GM18909 (cell line): Measurements from ENCODE around the gene KCNIP1.

Source experiments
- ATAC-seq: cut with Tn5 transposase; IDR thresholded peaks from one replicate; pipeline ENCODE4 v1.9.1; 2021; ENCODE audit warnings: mild to moderate bottlenecking; ENCODE audit not compliant: unreplicated experiment, poor library complexity

The KCNIP1 gene

DNA sequence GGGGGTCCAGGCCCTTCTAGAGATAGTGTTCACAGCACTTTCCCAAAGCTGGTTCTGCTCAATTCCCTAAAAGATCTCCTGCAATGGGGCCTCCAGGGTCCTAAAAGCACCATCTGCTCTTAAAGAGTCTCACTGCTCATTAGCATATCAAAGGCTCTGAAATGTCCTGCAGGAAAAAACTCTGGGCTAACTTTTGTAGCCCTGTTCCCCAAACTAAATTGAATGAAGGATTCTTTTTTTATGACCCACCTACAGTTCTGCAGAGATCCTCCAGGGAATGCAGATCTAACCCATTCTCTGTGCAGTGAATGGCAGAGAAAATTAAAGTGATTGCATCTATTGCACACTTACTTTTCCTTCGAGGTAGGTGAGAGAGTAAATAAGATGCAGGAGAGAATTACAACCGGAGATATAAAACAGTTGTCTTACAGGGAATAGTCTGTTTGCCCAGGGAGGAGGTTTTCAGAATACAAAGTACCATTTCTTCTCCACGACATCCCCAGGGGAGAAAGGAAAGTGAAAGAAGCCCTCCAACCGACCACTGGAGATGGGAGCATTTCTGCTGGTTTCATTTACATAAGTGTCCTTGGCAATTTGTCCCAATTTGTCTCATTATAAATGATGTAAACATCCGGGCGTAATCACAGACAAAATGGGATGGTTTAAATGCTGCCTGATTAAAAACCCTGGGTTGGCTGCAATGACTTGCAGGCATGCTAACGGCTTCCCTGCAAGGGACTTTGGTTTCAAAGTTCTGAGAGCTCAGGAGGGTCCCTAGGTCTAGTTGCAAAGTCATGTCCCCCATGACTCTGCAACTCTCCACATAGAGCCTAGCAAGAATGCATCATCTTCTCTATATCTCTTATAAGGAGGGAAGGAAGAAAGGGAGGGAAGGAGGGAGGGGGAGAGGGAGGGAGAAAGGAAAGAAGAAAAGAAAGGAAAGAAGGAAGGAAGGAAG lies 114.0 kb downstream of the KCNIP1 start:
- no peak for ATAC-seq

DNA sequence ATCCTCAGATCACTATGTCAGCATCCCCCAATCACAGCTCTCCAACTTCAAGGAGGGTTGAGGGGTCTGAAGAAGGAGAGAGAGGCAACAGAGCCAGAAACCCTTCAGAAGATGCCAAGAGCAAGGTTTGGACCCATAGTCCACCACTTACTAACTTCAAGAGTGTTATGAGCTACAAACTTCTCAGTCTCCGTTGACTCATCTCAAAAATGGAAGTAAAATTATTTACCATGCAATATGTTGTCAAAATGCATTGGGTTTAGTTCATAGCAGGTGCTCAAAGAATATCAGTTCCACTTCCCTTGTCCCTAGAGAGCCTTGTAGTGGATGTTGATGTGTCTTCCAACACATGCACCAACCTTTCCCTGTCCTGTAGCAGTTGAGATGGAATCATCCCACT lies 116.0 kb downstream of the KCNIP1 start:
- peak; percentile 45 for ATAC-seq

DNA sequence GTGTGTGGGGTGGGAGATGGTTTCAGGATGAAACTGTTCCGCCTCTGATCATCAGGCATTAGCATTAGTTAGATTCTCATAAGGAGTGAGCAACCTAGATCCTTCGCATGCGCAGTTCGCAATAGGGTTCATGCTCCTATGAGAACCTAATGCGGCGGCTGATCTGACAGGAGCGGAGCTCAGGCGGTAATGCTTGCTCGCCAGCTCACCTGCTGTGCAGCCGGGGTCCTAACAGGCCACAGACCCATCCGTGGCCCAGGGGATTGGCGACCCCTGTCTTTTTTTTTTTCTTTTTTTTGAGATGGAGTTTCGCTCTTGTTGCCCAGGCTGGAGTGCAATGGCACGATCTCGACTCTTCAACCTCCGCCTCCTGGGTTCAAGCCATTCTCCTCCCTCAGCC lies 119.1 kb downstream of the KCNIP1 start:
- no peak for ATAC-seq

DNA sequence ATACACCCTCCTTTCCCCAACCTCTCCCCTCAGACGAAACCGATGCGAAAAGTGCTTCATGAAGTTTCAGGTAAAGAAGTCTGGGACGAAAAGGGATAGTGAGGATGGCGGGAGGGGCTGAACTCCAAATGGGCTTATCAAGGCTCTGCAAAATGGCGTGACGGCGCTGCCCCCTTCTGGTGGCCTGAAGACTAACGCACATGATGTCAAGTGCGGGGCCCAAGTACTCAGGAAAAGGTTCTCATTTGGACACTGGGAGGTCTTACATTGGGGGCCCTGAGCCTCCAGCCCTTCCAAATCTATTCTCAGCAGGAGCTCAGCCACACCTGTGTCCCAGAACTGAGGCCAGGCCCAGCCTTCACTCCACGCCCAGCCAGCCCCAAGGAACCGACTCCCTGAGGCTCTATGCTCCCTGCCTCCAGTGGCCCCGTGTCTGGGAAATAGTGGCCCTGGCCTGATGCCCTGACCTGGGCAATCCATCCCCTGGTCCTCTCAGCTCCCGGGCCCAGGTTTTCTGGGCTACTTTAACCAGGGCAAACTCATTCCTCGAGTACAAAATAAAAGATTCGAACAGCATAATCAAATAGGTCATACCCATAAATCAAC lies 119.9 kb downstream of the KCNIP1 start:
- ATAC-seq, result no peak

DNA sequence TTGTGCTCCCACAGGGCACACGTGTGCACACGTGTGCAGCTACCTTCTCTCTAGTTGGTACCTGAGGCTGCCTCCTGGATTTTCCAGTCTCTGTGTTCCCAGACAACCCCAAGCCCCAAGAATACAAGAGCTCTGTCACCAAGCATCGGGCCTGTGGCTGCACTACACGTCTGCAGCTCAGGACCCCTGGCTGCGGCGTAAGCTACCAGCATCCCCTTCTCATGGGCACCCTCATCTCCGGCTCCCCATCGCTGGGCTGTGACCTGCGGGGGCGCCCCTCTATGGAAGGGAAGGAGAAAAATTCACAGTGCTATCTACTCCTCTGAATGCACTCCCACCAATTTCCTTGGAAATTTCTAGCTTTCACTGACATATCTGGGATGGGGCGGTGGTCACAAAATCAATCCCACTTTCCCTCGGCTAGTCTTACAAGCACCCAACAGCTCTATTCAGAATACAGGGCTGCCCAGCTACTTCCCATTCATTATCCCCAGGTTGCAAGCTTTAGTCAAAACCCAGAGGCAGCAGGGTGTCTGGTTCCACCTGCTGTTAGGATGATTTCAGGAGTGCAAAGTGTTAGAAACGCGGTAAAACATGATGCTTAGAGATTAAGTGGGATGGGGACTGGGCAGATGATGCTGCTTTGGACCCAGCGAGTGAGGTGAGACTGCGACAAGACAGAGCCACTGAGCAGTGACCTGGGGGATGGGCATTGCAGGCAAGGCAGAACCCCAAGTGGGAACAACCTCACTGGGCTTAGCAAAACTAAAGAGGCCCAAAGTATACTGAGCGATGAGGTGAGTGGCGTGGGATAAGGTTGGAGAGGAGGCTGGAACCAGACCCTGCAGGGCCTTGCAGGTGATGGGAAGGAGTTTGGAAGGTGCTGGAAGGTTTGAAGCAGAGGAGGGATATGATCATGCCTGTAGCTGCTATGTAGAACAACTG lies 121.7 kb downstream of the KCNIP1 start:
- ATAC-seq, result no peak

DNA sequence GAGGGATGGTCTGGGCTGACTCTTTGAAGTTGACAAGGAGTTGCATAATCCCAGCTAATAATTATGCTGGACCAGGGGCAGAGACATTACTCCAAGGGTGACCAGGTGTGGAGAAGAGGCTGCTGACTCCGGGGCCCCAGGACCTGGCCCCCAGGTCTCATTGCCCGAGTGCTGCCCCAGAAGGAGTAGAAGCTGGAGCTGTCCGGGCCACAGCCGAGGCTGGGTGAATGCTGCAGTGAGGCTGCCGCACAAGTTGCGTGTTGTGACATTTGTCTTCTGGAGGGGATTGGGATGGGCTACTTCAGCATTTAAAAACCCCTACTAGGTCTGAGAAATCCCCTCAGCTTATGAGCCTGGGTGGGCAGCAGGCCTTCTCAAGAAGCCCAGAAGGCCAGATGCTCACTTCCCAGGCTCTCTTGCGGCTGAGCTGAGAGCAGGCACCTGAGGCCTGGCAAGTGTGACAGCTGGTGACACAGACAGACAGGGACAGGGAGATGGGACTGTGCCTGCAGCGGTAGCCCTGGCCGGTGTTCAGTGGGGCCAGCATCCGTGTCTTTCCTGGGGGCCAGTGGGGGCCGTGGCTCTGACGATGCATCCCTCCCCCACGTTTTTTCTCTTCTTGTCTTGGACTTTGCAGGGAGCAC lies 122.8 kb downstream of the KCNIP1 start:
- ATAC-seq, result no peak

DNA sequence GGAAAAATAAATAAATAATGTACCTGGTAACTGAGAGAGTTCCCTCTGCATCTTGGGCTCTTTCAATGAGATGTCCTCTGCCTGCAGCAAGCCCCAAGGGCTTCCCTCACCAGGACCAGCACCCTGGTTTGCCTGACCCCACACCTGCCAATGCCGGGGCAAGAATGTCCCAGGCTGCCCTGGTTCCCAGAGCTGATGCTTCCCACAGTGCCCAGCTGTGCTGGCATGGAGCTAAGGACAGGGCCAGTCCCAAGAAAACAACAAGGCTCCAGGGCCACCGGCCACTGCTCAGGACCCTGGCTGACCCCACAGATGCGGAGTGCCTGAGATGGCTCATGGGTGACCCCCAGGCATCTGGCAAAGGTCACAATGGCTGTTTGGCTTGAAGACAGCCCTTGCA lies 123.5 kb downstream of the KCNIP1 start:
- no peak for ATAC-seq

DNA sequence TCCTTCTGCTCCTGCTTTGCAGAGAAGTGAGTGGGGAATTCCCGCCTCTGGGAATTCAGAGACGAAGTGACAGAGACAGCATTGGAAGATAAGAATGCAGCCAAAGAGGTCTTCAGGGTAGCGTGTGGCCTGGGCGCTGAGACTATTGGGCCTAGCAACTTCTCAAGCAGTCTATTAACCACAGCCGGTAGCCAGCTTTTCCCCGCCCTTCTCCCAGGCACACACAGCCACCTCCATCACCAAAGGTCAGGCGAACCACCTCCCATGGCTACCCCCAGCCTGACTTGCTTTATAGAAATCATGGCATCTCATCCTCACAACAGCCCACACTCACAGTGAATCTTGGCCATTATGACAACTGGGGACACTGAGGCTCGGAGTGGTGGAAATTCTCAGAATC lies 124.2 kb downstream of the KCNIP1 start:
- no peak for ATAC-seq

DNA sequence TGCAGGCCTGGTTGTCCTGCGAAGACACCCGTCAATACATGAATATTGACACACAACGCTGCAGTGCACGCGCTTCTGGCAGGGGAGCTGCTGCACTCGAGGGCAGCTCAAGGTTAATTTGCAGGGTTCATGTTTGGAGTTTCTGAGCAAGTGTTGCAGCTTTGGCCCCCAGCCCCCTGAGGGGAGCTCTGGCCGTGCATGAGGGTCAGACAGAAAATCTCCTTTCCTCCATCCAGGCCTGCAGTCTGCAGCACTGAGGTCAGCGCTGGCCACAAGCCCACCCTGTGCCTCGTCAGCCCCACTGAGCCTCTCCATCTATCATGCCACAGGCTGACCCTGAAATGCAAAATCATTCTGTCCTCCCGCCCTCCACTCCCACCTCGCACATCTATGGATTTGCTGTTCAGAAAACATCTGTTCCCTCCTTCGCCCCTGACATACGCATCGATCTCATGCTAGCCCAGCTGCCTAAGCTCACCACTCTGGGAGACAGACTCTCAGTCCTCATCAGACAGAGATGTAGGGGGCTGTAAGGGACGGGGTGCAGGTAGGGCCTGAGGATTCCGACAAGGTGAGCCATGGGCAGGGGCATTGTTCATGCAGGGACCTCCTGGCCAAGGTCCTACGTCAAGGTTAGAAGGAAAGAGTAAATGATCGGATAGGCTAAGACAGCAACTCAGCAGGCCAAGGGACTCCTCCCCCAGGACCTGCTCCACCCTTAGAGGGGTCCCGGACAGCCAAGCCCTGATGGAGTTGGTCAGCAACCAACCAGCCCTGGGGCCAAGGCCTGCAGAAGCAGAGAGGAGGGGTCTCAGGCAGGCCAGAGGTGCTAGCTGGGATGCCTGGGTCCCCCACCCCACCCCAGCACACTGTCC lies 125.1 kb downstream of the KCNIP1 start:
- ATAC-seq, result no peak

DNA sequence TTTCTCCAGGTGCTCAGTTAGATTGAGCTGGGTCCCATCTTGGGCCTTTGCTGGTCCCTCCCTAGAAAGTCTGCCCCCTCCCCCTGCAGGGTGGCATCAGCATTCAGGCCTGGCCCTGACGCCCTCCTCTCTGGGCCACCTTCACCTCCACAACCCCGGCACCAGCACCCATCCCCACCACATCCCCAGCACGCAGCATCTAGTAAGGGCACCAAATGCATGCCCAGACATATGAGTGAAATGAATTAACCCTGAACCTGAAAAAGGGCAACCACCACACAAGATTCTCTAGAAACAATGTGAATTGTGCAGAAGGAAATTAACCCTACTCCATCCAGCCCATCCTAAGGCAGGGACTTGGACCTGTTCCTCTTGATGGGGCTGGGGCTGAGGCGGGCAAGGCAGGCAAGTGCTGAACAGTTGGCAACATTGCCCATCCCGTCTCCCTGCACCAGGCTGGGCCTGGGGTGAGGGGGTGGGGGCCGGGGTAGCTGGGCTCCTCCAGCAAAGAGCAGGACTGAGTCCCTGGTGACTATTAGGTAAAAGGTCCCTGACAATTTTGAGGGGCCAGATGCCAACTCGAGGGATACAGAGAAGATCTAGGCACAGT lies 125.9 kb downstream of the KCNIP1 start:
- ATAC-seq, result no peak

DNA sequence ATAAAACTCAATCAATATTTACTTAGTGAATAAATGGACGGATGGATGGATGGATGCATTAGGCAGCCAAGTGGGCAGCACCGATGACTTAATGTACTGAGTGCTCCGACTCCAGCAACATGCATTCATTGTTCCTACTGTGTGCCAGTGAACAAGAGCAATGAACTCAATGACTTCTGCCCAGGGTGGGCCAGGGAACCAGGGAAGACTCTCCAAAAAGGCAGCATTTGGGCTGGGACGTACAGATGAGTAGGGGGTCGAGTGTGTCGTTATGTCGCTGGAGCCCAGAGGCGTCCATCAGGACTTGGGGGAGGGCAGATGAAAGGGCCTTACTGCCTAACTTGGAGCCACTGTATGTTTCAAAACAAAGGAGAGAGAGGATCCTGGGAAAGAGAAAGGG lies 126.4 kb downstream of the KCNIP1 start:
- no peak for ATAC-seq

DNA sequence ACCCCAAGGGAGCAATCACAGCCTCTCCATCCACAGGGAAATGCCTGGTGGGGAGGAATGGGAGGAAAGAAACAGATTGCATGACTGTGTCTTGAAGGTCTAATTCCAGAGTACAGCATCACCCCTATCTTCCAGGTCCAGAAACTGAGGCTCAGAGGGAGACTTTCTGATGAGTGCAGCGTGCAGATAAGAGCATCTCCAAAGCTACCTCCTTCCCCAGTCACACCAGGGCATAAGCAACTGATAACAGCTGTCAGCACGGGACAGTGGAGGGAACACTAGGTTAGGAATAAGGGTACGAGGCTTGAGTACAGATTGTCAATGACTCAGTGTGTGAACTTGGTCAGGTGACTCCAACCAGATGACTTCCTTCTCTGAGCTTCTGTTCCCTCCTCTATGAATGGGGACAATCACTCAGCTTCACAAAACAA lies 126.9 kb downstream of the KCNIP1 start:
- no peak for ATAC-seq

DNA sequence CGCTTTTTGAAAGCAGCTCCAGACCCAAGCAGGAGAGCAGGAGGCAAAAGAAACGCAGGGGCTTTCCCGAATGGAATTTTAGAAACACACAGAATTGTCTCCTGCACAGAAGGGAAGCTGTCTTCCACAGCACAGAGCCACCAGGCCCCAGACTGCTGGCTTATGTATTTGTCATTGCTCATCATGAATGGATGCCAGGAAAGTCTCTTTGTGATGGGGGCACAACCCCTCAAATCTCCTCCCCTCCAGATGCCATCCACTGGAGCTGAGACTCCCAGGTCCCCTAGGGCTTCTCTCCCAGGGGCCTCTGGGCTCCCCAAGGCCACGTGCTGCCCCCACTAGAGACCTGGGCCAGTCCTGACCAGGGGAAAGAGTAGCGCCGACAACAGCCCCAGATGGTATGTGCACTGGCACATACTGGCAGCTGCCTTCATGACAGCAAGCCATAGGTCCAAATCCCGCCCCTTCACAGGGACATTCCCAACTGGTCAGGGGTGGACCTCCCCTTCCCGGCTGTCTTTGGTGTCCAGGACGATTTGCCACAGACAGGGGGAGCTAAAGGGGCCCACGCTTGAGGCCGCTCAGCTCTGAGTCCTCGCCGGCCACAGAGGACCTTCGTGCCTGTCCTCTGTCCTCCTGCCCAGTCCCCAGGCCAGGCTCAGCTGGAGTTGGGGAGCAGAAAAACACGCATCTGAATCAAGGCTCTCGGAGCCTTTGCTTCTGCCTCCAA lies 127.8 kb downstream of the KCNIP1 start:
- no peak for ATAC-seq

DNA sequence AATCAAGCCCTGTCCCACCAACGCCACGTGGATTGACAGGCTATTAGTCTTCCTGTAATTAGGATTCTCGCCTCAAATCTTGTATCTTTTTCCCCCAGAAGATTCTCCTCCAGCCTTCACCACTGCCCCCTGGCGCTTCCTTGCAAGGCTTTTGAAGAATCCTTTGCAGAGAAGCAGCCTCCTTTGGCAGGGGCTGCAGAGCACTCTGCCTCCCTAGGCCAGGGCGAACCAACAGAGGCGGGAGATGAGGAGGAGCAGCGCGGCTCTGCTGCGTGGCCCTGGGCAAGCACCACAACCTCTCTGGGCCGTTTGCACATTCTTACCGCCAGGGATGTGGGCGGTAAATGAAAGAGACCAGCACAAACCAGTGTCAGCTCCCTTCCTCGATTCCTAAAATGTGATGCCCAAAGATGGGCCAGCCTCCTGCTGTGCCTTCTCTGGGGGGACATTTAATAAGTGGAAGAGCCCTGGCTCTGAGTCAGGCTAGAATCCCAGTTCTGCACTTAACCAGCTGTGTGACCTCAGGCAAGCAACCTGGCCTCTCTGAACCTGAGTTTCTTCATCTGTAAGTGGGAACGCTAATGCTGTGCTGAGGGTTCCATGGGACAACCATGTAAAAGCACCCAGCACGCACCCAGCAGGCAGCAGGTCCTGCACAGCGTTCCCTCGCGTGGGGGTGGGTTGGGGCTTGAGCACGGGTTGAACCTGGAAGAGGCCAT lies 128.6 kb downstream of the KCNIP1 start:
- ATAC-seq, result no peak

DNA sequence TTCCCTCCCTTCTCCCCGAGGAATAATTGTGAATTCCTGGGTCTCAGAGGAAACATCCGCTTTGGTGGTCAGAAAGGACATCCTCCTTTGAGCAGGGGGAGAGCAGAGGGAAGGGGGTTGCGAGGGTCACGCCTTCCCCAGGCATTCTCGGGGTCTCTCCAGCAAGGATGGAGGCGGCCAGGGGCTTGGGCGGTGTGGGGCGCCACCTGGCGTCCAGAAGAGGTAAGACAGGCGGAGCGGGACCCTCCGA lies 129.1 kb downstream of the KCNIP1 start:
- peak; percentile 53 for ATAC-seq

DNA sequence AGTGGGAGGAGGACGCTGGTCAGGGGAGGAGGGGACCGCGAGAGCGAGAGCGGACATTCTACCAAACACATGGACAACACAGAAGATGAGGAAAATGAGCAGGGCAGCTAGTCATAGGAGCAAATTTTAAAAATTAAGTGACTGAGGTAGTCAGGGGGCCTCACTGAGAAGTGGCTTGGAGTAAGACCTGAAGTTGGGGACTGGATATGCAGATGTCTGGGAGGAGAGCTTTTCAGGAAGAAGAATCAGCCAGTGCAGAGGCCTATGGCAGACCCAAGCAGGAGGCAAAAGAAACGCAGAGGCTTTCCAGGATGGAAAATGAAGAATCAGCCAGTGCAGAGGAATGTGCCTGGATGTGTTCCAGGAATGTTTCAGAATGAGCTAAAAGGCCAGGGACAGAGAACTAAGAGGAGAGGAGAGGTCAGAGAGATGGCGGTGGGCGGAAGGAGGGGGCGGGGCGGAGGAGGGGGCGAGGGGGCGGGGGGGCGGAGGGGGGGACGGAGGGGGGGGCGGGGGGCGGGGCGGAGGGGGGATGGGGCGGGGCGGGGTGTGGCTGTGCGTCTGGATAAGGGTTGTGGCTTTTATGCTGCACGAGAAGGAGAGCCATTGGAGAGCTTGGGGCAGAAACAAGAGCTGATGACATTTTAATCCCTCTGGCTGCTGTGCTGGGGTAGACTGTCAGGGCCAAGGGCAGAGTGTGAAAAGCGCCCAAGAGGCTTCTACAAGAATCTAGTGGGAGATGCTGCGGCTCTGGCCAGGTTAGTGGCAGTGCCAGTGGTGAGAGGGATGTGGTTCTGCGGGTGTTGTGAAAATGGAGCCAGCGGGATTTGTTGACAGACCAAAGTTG lies 129.6 kb downstream of the KCNIP1 start:
- ATAC-seq, result peak; percentile 10
